Thoracic aorta (tissue), 2 donors: ENCODE measurements around the gene PCCA. TPM values are rescaled to one million over a fixed set of nuclear protein-coding genes. Genes with fewer than 3 reads are reported as not detected.
"Not testable (repeated sequence)": the region's sequence is repeated elsewhere in the genome, so short reads cannot be mapped to it uniquely, and the experiment has no call there.

Source experiments
- ATAC-seq: fragments of 150-250 bp; one replicate; pipeline ENCODE4 v1.8.0; 2017; ENCODE audit warnings: low read depth; ENCODE audit not compliant: insufficient number of reproducible peaks, low FRiP score
- DNase-seq: peaks from one replicate; pipeline ENCODE4 v3.0.0-alpha.2; 2020; ENCODE audit warnings: low spot score
- H3K27ac ChIP-seq, 2 donors: fragments of 200-600 bp; sonication (generic); 1 replicate in 1 of 2; 2 replicates in 1 of 2; pipeline ENCODE4 v1.5.1; 2016; ENCODE audit warnings: mild to moderate bottlenecking in 2 of 2, moderate library complexity in 2 of 2
- H3K27me3 ChIP-seq: fragments of 200-600 bp; sonication (generic); replicated peaks from 2 replicates; pipeline ENCODE4 v1.6.0; 2016; ENCODE audit warnings: mild to moderate bottlenecking; ENCODE audit not compliant: insufficient read depth
- H3K36me3 ChIP-seq: fragments of 200-600 bp; sonication (generic); one replicate; pipeline ENCODE4 v1.5.1; 2016
- H3K4me1 ChIP-seq, 2 donors: fragments of 200-600 bp; sonication (generic); 1 replicate in 1 of 2; 2 replicates in 1 of 2; pipeline versions ENCODE4 v1.5.1 to v1.6.0; 2016; ENCODE audit warnings: low read depth in 2 of 2, mild to moderate bottlenecking in 1 of 2; ENCODE audit not compliant: control insufficient read depth in 1 of 2
- H3K4me3 ChIP-seq: fragments of 200-600 bp; sonication (generic); 2 replicates; pipeline ENCODE4 v1.5.1; 2016; ENCODE audit warnings: mild to moderate bottlenecking
- H3K9me3 ChIP-seq: fragments of 200-600 bp; sonication (generic); 2 replicates; pipeline ENCODE4 v1.5.1; 2016
- CTCF ChIP-seq: fragments of 200-600 bp; sonication (generic); IDR thresholded peaks from one replicate; pipeline ENCODE4 v1.5.1; 2019; ENCODE audit warnings: antibody characterized with exemption
- total RNA-seq, 2 donors: library from RNA; depleted of rRNA; stranded (reverse); fragments of >200 nt; gene quantifications; one replicate each; pipeline versions ENCODE4 v1.1.0 to v1.2.3, GENCODE V29; 2016

PCCA gene
- total RNA-seq, 2 donors from 2014 or later, result 17.2 to 51.6 TPM

- Histone ChIP-seq H3K4me1 (peaks cover 9 to 25% of the 10 kb centered on the region in 2 donors), H3K9me3 (no peaks in the 10 kb centered on the region), H3K36me3 (no peaks in the 10 kb centered on the region), H3K27ac (no peak overlapping the region), H3K4me3 (no peak overlapping the region), H3K27me3 (no peaks in the 10 kb centered on the region)
- no peak for TF ChIP-seq CTCF
- ATAC-seq (no peak), DNase-seq (no peak)
Measured at GRCh38 chr13:100090861-100091260, 2.0 kb downstream of the PCCA start.

GRCh38 chr13:100091391-100091790 is 2.5 kb downstream of the PCCA start:
- H3K9me3 ChIP-seq, result no peaks in the 10 kb centered on the region
- no peak overlapping the region for H3K4me3 ChIP-seq
- H3K36me3 ChIP-seq, result no peaks in the 10 kb centered on the region
- peaks cover 9 to 25% of the 10 kb centered on the region in 2 donors for H3K4me1 ChIP-seq
- ATAC-seq, result no peak
- TF ChIP-seq CTCF, result no peak
- DNase-seq, result no peak
- no peaks in the 10 kb centered on the region for H3K27me3 ChIP-seq
- no peak overlapping the region for H3K27ac ChIP-seq

GRCh38 chr13:100092273-100092672 is 3.4 kb downstream of the PCCA start:
- not testable (repeated sequence) for H3K27me3 ChIP-seq, H3K9me3 ChIP-seq, H3K36me3 ChIP-seq, DNase-seq, H3K27ac ChIP-seq, ATAC-seq, H3K4me3 ChIP-seq
- peaks cover 9 to 25% of the 10 kb centered on the region in 2 donors for H3K4me1 ChIP-seq

- Histone ChIP-seq H3K4me3 (no peak overlapping the region), H3K27ac (no peak overlapping the region), H3K9me3 (no peaks in the 10 kb centered on the region), H3K27me3 (no peaks in the 10 kb centered on the region), H3K36me3 (no peaks in the 10 kb centered on the region), H3K4me1 (peaks cover 12 to 19% of the 10 kb centered on the region in 2 donors)
- ATAC-seq, result no peak
- no peak for TF ChIP-seq CTCF
- DNase-seq, result no peak
Measured at GRCh38 chr13:100095498-100095897, 6.6 kb downstream of the PCCA start.

- peaks cover 12 to 20% of the 10 kb centered on the region in 2 donors for H3K4me1 ChIP-seq
Measured at GRCh38 chr13:100096526-100096925, 7.6 kb downstream of the PCCA start.

More at GRCh38 chr13:100096526-100096925, 7.6 kb downstream of the PCCA start:
- H3K4me3 ChIP-seq, result no peak overlapping the region
- ATAC-seq, result no peak
- H3K27me3 ChIP-seq, result no peaks in the 10 kb centered on the region
- TF ChIP-seq CTCF, result no peak
- H3K9me3 ChIP-seq, result no peaks in the 10 kb centered on the region
- no peak for DNase-seq
- H3K36me3 ChIP-seq, result no peaks in the 10 kb centered on the region
- H3K27ac ChIP-seq, result no peak overlapping the region
